GM23338 (cell line): Measurements from ENCODE around the gene BLTP2.

Experiments used
- EZH2 ChIP-seq: fragments of 200-600 bp; sonication (generic); IDR thresholded peaks from one replicate; pipeline ENCODE4 v1.8.0; 2017; ENCODE audit warnings: antibody characterized with exemption, mild to moderate bottlenecking, low read depth; ENCODE audit not compliant: unreplicated experiment
- EZH2phosphoT487 ChIP-seq: fragments of 200-600 bp; sonication (generic); IDR thresholded peaks from one replicate; pipeline ENCODE4 v1.8.1; 2018; ENCODE audit warnings: antibody characterized with exemption; ENCODE audit not compliant: unreplicated experiment
- JUNB ChIP-seq: IDR thresholded peaks from one replicate; pipeline ENCODE4 v1.6.1; 2016; ENCODE audit warnings: antibody characterized with exemption; ENCODE audit not compliant: unreplicated experiment
- NANOG ChIP-seq: IDR thresholded peaks from 2 replicates; pipeline ENCODE4 v1.6.1; 2016; ENCODE audit warnings: antibody characterized with exemption, borderline replicate concordance
- POLR2AphosphoS5 ChIP-seq: IDR thresholded peaks from 2 replicates; pipeline ENCODE4 v1.6.1; 2016; ENCODE audit warnings: antibody characterized with exemption, low read depth
- STAT1 ChIP-seq: IDR thresholded peaks from one replicate; pipeline ENCODE4 v1.6.1; 2016; ENCODE audit warnings: antibody characterized with exemption; ENCODE audit not compliant: unreplicated experiment
- ZNF114 ChIP-seq: fragments of 250-450 bp; sonication (Bioruptor Pico); IDR thresholded peaks from 2 replicates; pipeline ENCODE4 v1.5.0; 2020; ENCODE audit warnings: mild to moderate bottlenecking, moderate library complexity
- TF ChIP-seq, protein P1 (sequence below), 2 experiments: fragments of 200-600 bp in 1 of 2; sonication (generic) in 1 of 2; conservative IDR thresholded peaks; 2 replicates each; pipeline versions ENCODE4 v1.5.1 to v1.6.1; 2016 to 2017; ENCODE audit warnings: antibody characterized with exemption in 2 of 2, low read depth in 2 of 2, mild to moderate bottlenecking in 2 of 2, moderate library complexity in 1 of 2
- TF ChIP-seq, protein P2 (sequence below): IDR thresholded peaks from one replicate; pipeline ENCODE4 v1.6.1; 2018; ENCODE audit warnings: antibody characterized with exemption; ENCODE audit not compliant: unreplicated experiment

DNA sequence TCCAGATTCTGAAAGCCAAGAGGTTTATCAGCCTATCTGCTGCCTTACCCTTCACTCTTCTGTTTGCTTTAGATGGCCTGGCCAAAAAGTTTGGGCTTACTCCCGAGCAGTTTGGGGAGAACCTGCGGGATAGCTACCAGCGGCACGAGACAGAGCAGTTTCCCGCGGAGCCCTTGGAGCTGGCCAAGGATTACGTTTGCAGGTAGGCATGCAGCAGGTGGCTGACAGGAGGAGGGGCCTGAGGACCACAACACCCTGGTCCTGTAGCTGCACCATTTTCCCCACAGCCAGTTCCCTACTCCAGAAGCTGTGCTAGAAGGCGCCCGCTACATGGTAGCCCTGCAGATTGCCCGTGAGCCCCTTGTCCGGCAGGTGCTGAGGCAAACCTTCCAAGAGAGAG lies 37.7 kb upstream of the BLTP2 start:
- TF ChIP-seq, protein P1, sequence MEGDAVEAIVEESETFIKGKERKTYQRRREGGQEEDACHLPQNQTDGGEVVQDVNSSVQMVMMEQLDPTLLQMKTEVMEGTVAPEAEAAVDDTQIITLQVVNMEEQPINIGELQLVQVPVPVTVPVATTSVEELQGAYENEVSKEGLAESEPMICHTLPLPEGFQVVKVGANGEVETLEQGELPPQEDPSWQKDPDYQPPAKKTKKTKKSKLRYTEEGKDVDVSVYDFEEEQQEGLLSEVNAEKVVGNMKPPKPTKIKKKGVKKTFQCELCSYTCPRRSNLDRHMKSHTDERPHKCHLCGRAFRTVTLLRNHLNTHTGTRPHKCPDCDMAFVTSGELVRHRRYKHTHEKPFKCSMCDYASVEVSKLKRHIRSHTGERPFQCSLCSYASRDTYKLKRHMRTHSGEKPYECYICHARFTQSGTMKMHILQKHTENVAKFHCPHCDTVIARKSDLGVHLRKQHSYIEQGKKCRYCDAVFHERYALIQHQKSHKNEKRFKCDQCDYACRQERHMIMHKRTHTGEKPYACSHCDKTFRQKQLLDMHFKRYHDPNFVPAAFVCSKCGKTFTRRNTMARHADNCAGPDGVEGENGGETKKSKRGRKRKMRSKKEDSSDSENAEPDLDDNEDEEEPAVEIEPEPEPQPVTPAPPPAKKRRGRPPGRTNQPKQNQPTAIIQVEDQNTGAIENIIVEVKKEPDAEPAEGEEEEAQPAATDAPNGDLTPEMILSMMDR (conservative IDR thresholded peaks at IDR 0.05; ENCODE audit: low read depth in 2 of 2) = no peak
- TF ChIP-seq, protein P2, sequence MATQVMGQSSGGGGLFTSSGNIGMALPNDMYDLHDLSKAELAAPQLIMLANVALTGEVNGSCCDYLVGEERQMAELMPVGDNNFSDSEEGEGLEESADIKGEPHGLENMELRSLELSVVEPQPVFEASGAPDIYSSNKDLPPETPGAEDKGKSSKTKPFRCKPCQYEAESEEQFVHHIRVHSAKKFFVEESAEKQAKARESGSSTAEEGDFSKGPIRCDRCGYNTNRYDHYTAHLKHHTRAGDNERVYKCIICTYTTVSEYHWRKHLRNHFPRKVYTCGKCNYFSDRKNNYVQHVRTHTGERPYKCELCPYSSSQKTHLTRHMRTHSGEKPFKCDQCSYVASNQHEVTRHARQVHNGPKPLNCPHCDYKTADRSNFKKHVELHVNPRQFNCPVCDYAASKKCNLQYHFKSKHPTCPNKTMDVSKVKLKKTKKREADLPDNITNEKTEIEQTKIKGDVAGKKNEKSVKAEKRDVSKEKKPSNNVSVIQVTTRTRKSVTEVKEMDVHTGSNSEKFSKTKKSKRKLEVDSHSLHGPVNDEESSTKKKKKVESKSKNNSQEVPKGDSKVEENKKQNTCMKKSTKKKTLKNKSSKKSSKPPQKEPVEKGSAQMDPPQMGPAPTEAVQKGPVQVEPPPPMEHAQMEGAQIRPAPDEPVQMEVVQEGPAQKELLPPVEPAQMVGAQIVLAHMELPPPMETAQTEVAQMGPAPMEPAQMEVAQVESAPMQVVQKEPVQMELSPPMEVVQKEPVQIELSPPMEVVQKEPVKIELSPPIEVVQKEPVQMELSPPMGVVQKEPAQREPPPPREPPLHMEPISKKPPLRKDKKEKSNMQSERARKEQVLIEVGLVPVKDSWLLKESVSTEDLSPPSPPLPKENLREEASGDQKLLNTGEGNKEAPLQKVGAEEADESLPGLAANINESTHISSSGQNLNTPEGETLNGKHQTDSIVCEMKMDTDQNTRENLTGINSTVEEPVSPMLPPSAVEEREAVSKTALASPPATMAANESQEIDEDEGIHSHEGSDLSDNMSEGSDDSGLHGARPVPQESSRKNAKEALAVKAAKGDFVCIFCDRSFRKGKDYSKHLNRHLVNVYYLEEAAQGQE = no peak
- TF ChIP-seq EZH2 (no peak), POLR2AphosphoS5 (no peak), EZH2phosphoT487 (no peak), NANOG (no peak), JUNB (no peak), STAT1 (no peak), ZNF114 (CRISPR knock-in tag) (no peak)
